MM.1S (cell line): ENCODE measurements around the gene SCAPER.

Experiments used
- EZH2 ChIP-seq: fragments of 300-600 bp; sonication (generic); optimal IDR thresholded peaks from 2 replicates; pipeline ENCODE3; 2017; ENCODE audit warnings: low read depth, mild to moderate bottlenecking, antibody characterized with exemption, low read length, mixed read lengths
- EZH2phosphoT487 ChIP-seq: fragments of 300-600 bp; sonication (generic); IDR thresholded peaks from 2 replicates; pipeline ENCODE4 v1.6.1; 2018; ENCODE audit warnings: antibody characterized with exemption, low read length
- TF ChIP-seq, protein P1 (sequence below): fragments of 300-600 bp; sonication (generic); IDR thresholded peaks from 2 replicates; pipeline ENCODE4 v1.5.1; 2016; ENCODE audit warnings: antibody characterized with exemption, low read length, mixed read lengths

DNA sequence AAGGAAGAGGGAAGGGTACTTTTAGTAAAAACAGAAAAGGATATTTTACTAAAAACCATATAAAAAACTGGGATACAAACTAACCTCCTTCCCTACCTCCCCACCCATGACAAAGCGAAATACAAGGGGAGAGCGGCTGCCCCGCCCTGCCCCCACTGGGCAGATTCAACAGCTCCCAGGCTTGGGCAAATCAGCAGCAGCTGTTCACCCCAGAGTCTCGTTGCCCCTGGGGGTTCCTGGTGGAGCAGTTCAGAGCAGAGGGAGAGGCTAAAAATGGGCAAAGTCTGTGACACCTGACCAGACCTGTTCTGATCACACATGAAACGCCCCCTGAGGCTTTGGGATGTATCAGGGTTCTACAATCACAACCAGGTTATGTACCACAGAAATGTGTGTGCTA is 591.4 kb downstream of the SCAPER start:
- TF ChIP-seq, protein P1, sequence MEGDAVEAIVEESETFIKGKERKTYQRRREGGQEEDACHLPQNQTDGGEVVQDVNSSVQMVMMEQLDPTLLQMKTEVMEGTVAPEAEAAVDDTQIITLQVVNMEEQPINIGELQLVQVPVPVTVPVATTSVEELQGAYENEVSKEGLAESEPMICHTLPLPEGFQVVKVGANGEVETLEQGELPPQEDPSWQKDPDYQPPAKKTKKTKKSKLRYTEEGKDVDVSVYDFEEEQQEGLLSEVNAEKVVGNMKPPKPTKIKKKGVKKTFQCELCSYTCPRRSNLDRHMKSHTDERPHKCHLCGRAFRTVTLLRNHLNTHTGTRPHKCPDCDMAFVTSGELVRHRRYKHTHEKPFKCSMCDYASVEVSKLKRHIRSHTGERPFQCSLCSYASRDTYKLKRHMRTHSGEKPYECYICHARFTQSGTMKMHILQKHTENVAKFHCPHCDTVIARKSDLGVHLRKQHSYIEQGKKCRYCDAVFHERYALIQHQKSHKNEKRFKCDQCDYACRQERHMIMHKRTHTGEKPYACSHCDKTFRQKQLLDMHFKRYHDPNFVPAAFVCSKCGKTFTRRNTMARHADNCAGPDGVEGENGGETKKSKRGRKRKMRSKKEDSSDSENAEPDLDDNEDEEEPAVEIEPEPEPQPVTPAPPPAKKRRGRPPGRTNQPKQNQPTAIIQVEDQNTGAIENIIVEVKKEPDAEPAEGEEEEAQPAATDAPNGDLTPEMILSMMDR, result no peak
- no peak for TF ChIP-seq EZH2phosphoT487
- TF ChIP-seq EZH2, result no peak
